ENCODE results near the gene RPS6KA5.

The RPS6KA5 gene

GRCh38 chr14:91058042-91058581, 2.3 kb downstream of the RPS6KA5 start:
- Histone ChIP-seq H3K9me3 (ENCODE audit: low read length) (no peaks in the 10 kb centered on the region), H2AFZ (ENCODE audit: low read length) (no peak overlapping the region), H3K9me2 (ENCODE audit: low read depth, low read length) (no peaks in the 10 kb centered on the region), H3K4me3 (ENCODE audit: low read depth, low read length, poor library complexity, severe bottlenecking) (no peak overlapping the region), H3F3A (ENCODE audit: insufficient read depth, low read length) (no peaks in the 10 kb centered on the region), H3K79me2 (ENCODE audit: insufficient read depth, low read length) (no peaks in the 10 kb centered on the region), H3K27ac (ENCODE audit: low read depth, low read length, poor library complexity, severe bottlenecking) (no peak overlapping the region), H3K9ac (ENCODE audit: low read length) (no peak overlapping the region), H3K4me1 (ENCODE audit: insufficient read depth, low read length, severe bottlenecking) (peaks cover 22% of the 10 kb centered on the region), H4K20me1 (ENCODE audit: insufficient read depth, low read length) (no peaks in the 10 kb centered on the region), H3K4me2 (ENCODE audit: low read length) (no peak overlapping the region), H3K27me3 (ENCODE audit: insufficient read depth, low read length) (no peaks in the 10 kb centered on the region), H3K36me3 (ENCODE audit: insufficient read depth, low read length) (no peaks in the 10 kb centered on the region)
- TF ChIP-seq EZH2 (IDR thresholded peaks at IDR 0.05; ENCODE audit: borderline replicate concordance, low read length) (no peak), CTCF (IDR thresholded peaks at IDR 0.05; ENCODE audit: low read length) (no peak)

GRCh38 chr14:91056361-91056760, 4.1 kb downstream of the RPS6KA5 start:
- Histone ChIP-seq H3K27ac (ENCODE audit: low read depth, low read length, poor library complexity, severe bottlenecking) (no peak overlapping the region), H3K27me3 (ENCODE audit: insufficient read depth, low read length) (no peaks in the 10 kb centered on the region), H3K79me2 (ENCODE audit: insufficient read depth, low read length) (no peaks in the 10 kb centered on the region), H3F3A (ENCODE audit: insufficient read depth, low read length) (no peaks in the 10 kb centered on the region), H3K36me3 (ENCODE audit: insufficient read depth, low read length) (no peaks in the 10 kb centered on the region), H2AFZ (ENCODE audit: low read length) (no peak overlapping the region), H3K4me2 (ENCODE audit: low read length) (no peak overlapping the region), H3K4me1 (ENCODE audit: insufficient read depth, low read length, severe bottlenecking) (peaks cover 10% of the 10 kb centered on the region), H4K20me1 (ENCODE audit: insufficient read depth, low read length) (no peaks in the 10 kb centered on the region), H3K9me3 (ENCODE audit: low read length) (no peaks in the 10 kb centered on the region), H3K9ac (ENCODE audit: low read length) (no peak overlapping the region), H3K4me3 (ENCODE audit: low read depth, low read length, poor library complexity, severe bottlenecking) (no peak overlapping the region), H3K9me2 (ENCODE audit: low read depth, low read length) (no peaks in the 10 kb centered on the region)
- TF ChIP-seq EZH2 (IDR thresholded peaks at IDR 0.05; ENCODE audit: borderline replicate concordance, low read length) (no peak), CTCF (IDR thresholded peaks at IDR 0.05; ENCODE audit: low read length) (no peak)

GRCh38 chr14:91055016-91055415, 5.4 kb downstream of the RPS6KA5 start:
- TF ChIP-seq EZH2 (IDR thresholded peaks at IDR 0.05; ENCODE audit: borderline replicate concordance, low read length) = no peak
- no peak for TF ChIP-seq CTCF (IDR thresholded peaks at IDR 0.05; ENCODE audit: low read length)

More at GRCh38 chr14:91055016-91055415, 5.4 kb downstream of the RPS6KA5 start:
- H3K79me2 ChIP-seq (ENCODE audit: insufficient read depth, low read length) = no peaks in the 10 kb centered on the region
- H3F3A ChIP-seq (ENCODE audit: insufficient read depth, low read length) = no peaks in the 10 kb centered on the region
- H3K9me3 ChIP-seq (ENCODE audit: low read length) = no peaks in the 10 kb centered on the region
- H3K27me3 ChIP-seq (ENCODE audit: insufficient read depth, low read length) = no peaks in the 10 kb centered on the region
- no peak overlapping the region for H3K4me3 ChIP-seq (ENCODE audit: low read depth, low read length, poor library complexity, severe bottlenecking)
- H3K36me3 ChIP-seq (ENCODE audit: insufficient read depth, low read length) = no peaks in the 10 kb centered on the region
- no peaks in the 10 kb centered on the region for H3K9me2 ChIP-seq (ENCODE audit: low read depth, low read length)
- no peak overlapping the region for H3K9ac ChIP-seq (ENCODE audit: low read length)
- H3K27ac ChIP-seq (ENCODE audit: low read depth, low read length, poor library complexity, severe bottlenecking) = no peak overlapping the region
- H4K20me1 ChIP-seq (ENCODE audit: insufficient read depth, low read length) = no peaks in the 10 kb centered on the region
- no peak overlapping the region for H2AFZ ChIP-seq (ENCODE audit: low read length)
- no peak overlapping the region for H3K4me2 ChIP-seq (ENCODE audit: low read length)
- peaks cover 7% of the 10 kb centered on the region for H3K4me1 ChIP-seq (ENCODE audit: insufficient read depth, low read length, severe bottlenecking)
